Fibroblast of lung (primary cell): Measurements from ENCODE around the gene TGFB2.

Source experiments
- EZH2 ChIP-seq: IDR thresholded peaks from 2 replicates; pipeline ENCODE4 v1.5.1; 2012; ENCODE audit warnings: low read length, control low read depth, mild to moderate bottlenecking; ENCODE audit errors: missing control alignments
- TF ChIP-seq, protein P1 (sequence below), 2 donors: IDR thresholded peaks in 1 of 2; conservative IDR thresholded peaks in 1 of 2; 1 replicate in 1 of 2; 2 replicates in 1 of 2; pipeline ENCODE4 v1.5.1; 2011 to 2012; ENCODE audit warnings: low read length in 2 of 2, control low read depth in 1 of 2, inconsistent platforms in 1 of 2, low read depth in 1 of 2, mild to moderate bottlenecking in 1 of 2

DNA sequence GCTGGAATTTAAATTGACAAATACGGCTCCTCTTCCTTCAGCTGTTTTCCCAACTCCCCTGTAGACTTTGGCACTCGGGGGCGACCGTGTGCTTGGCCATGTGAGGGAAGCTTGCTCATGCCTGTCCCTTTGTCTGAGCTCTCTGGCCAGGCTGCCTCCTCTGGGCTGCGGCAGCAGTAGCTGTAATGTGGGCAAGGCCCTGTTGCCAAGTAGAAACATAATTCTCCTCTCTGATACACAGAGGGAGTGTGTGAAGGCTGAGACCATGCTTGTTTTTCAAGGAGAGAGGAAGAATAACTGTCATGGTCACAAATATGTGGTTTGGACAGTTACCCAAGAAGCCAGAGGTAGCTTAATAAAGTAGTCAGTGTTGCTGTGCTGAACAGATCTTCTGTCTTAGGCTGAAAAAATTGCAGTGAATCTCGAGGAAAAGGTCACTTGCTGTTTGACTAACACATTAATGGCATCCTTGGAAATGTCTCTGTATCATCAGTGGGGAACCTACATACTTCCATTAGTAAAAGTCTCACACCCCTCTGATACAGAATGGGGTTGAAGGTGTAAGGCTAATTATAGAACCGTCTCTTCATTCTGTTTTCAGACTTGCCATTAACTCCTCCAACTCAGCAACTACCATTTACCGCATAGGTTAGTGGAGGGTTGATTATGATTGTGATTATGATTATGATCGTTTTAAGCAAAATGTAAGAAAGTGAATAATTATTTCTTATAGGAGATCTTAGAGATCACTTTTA is 94.6 kb downstream of the TGFB2 start:
- TF ChIP-seq, protein P1, sequence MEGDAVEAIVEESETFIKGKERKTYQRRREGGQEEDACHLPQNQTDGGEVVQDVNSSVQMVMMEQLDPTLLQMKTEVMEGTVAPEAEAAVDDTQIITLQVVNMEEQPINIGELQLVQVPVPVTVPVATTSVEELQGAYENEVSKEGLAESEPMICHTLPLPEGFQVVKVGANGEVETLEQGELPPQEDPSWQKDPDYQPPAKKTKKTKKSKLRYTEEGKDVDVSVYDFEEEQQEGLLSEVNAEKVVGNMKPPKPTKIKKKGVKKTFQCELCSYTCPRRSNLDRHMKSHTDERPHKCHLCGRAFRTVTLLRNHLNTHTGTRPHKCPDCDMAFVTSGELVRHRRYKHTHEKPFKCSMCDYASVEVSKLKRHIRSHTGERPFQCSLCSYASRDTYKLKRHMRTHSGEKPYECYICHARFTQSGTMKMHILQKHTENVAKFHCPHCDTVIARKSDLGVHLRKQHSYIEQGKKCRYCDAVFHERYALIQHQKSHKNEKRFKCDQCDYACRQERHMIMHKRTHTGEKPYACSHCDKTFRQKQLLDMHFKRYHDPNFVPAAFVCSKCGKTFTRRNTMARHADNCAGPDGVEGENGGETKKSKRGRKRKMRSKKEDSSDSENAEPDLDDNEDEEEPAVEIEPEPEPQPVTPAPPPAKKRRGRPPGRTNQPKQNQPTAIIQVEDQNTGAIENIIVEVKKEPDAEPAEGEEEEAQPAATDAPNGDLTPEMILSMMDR (conservative IDR thresholded peaks at IDR 0.05 in 1 of 2, IDR thresholded peaks at IDR 0.05 in 1 of 2; ENCODE audit: low read depth in 1 of 2, low read length in 2 of 2), result no peak
- no peak for TF ChIP-seq EZH2
